GM23338 (cell line): ENCODE measurements around the gene ENOX1. TPM values are rescaled to one million over a fixed set of nuclear protein-coding genes. Genes with fewer than 3 reads are reported as not detected.

Experiments used
- ATAC-seq: fragments of 200-7000 bp; cut with Tn5 transposase; 3 replicates; pipeline ENCODE4 v1.9.1; 2020
- DNase-seq: peaks from one replicate; pipeline ENCODE4 v3.0.0-alpha.2; 2015; ENCODE audit warnings: low spot score
- H2AFZ ChIP-seq: fragments of 200-600 bp; sonication (generic); 2 replicates; pipeline ENCODE4 v1.8.0; 2016; ENCODE audit warnings: antibody characterized with exemption, mild to moderate bottlenecking, moderate library complexity
- H3F3A ChIP-seq: fragments of 200-600 bp; sonication (generic); replicated peaks from 2 replicates; pipeline ENCODE4 v1.8.0; 2017; ENCODE audit warnings: antibody characterized with exemption, mixed run types, low read depth
- H3K27ac ChIP-seq: fragments of 200-600 bp; sonication (generic); 2 replicates; pipeline ENCODE4 v1.6.1; 2016; ENCODE audit warnings: low read depth
- H3K27me3 ChIP-seq: fragments of 200-600 bp; sonication (generic); 2 replicates; pipeline ENCODE4 v1.8.0; 2016; ENCODE audit warnings: mild to moderate bottlenecking, mixed run types, moderate library complexity; ENCODE audit not compliant: insufficient read depth
- H3K36me3 ChIP-seq: fragments of 200-600 bp; sonication (generic); 2 replicates; pipeline ENCODE4 v1.8.0; 2016; ENCODE audit warnings: mild to moderate bottlenecking; ENCODE audit not compliant: insufficient read depth
- H3K4me1 ChIP-seq: fragments of 200-600 bp; sonication (generic); 2 replicates; pipeline ENCODE4 v1.8.0; 2016; ENCODE audit warnings: mild to moderate bottlenecking, moderate library complexity; ENCODE audit not compliant: insufficient read depth
- H3K4me2 ChIP-seq: fragments of 200-600 bp; sonication (generic); 2 replicates; pipeline ENCODE4 v1.7.1; 2017; ENCODE audit warnings: mixed run types
- H3K4me3 ChIP-seq: fragments of 200-600 bp; sonication (generic); 2 replicates; pipeline ENCODE4 v1.6.1; 2016; ENCODE audit warnings: mixed run types
- H3K79me2 ChIP-seq: fragments of 200-600 bp; sonication (generic); replicated peaks from 2 replicates; pipeline ENCODE4 v1.8.0; 2017; ENCODE audit warnings: mild to moderate bottlenecking; ENCODE audit not compliant: insufficient read depth
- H3K9me2 ChIP-seq: fragments of 200-600 bp; sonication (generic); 2 replicates; pipeline ENCODE4 v1.8.0; 2017; ENCODE audit not compliant: insufficient read depth
- H4K20me1 ChIP-seq: fragments of 200-600 bp; sonication (generic); replicated peaks from 2 replicates; pipeline ENCODE4 v1.8.0; 2017; ENCODE audit warnings: mild to moderate bottlenecking; ENCODE audit not compliant: insufficient read depth
- H3K27ac Mint-ChIP-seq: 2 replicates; pipeline ENCODE4 v1.8.0; 2020; ENCODE audit warnings: inconsistent platforms, mild to moderate bottlenecking, moderate library complexity, mixed read lengths
- H3K27me3 Mint-ChIP-seq: 3 replicates; pipeline ENCODE4 v1.8.0; 2022; ENCODE audit warnings: low read depth, mild to moderate bottlenecking, moderate library complexity, mixed read lengths, inconsistent platforms; ENCODE audit not compliant: insufficient read depth, poor library complexity
- H3K36me3 Mint-ChIP-seq: 3 replicates; pipeline ENCODE4 v1.8.0; 2021; ENCODE audit warnings: low read depth, mild to moderate bottlenecking, inconsistent platforms, moderate library complexity, mixed read lengths
- H3K4me1 Mint-ChIP-seq: 3 replicates; pipeline ENCODE4 v1.8.0; 2020; ENCODE audit warnings: mild to moderate bottlenecking, inconsistent platforms, mixed read lengths
- H3K4me3 Mint-ChIP-seq: 3 replicates; pipeline ENCODE4 v1.8.0; 2021; ENCODE audit warnings: moderate library complexity, mild to moderate bottlenecking, inconsistent platforms, mixed read lengths
- H3K9me3 Mint-ChIP-seq: 3 replicates; pipeline ENCODE4 v1.8.0; 2020; ENCODE audit warnings: moderate library complexity, mild to moderate bottlenecking, inconsistent platforms, mixed read lengths
- CREB1 ChIP-seq: fragments of 250-450 bp; sonication (Bioruptor Pico); IDR thresholded peaks from 2 replicates; pipeline ENCODE4 v1.5.0; 2020; ENCODE audit warnings: low read depth, mild to moderate bottlenecking, moderate library complexity
- CTCF ChIP-seq, 2 experiments: fragments of 200-600 bp in 1 of 2; sonication (generic) in 1 of 2; conservative IDR thresholded peaks; 2 replicates each; pipeline versions ENCODE4 v1.5.1 to v1.6.1; 2016 to 2017; ENCODE audit warnings: antibody characterized with exemption in 2 of 2, low read depth in 2 of 2, mild to moderate bottlenecking in 2 of 2, moderate library complexity in 1 of 2
- EZH2 ChIP-seq: fragments of 200-600 bp; sonication (generic); IDR thresholded peaks from one replicate; pipeline ENCODE4 v1.8.0; 2017; ENCODE audit warnings: antibody characterized with exemption, mild to moderate bottlenecking, low read depth; ENCODE audit not compliant: unreplicated experiment
- EZH2phosphoT487 ChIP-seq: fragments of 200-600 bp; sonication (generic); IDR thresholded peaks from one replicate; pipeline ENCODE4 v1.8.1; 2018; ENCODE audit warnings: antibody characterized with exemption; ENCODE audit not compliant: unreplicated experiment
- JUNB ChIP-seq: IDR thresholded peaks from one replicate; pipeline ENCODE4 v1.6.1; 2016; ENCODE audit warnings: antibody characterized with exemption; ENCODE audit not compliant: unreplicated experiment
- NANOG ChIP-seq: IDR thresholded peaks from 2 replicates; pipeline ENCODE4 v1.6.1; 2016; ENCODE audit warnings: antibody characterized with exemption, borderline replicate concordance
- ZNF114 ChIP-seq: fragments of 250-450 bp; sonication (Bioruptor Pico); IDR thresholded peaks from 2 replicates; pipeline ENCODE4 v1.5.0; 2020; ENCODE audit warnings: mild to moderate bottlenecking, moderate library complexity
- polyA plus RNA-seq: library from polyadenylated mRNA; unstranded; fragments of >200 nt; fragmentation: Nextera tagmentation; extraction: Ambion mirVana; gene quantifications from 2 replicates; pipeline ENCODE4 v1.2.1, GENCODE V29; 2016
- total RNA-seq: library from RNA; depleted of rRNA; stranded (reverse); fragments of >200 nt; shearing (Covaris generic); gene quantifications from 2 replicates; pipeline ENCODE4 v1.2.3, GENCODE V29; 2014
- TF ChIP-seq, protein P1 (sequence below): IDR thresholded peaks from 2 replicates; pipeline ENCODE4 v1.6.1; 2016; ENCODE audit warnings: antibody characterized with exemption

ENOX1 gene
- total and polyA plus RNA-seq, 2 experiments from 2014 or later = 0.66 to 0.81 TPM

GRCh38 chr13:43682701-43683100 is 104.1 kb downstream of the ENOX1 start:
- H2AFZ ChIP-seq = no peak overlapping the region
- H3K36me3 ChIP-seq = no peaks in the 10 kb centered on the region
- H3K27me3 Mint-ChIP-seq = peaks cover under 1% of the 10 kb centered on the region
- ATAC-seq = no peak
- H3K79me2 ChIP-seq = no peaks in the 10 kb centered on the region
- no peaks in the 10 kb centered on the region for H3K27me3 ChIP-seq
- peaks cover 3% of the 10 kb centered on the region for H3K9me2 ChIP-seq
- H3K4me1 Mint-ChIP-seq = peaks cover 7% of the 10 kb centered on the region
- H3K4me2 ChIP-seq = no peak overlapping the region
- no peaks in the 10 kb centered on the region for H3F3A ChIP-seq
- no peak overlapping the region for H3K27ac ChIP-seq
- H4K20me1 ChIP-seq = no peaks in the 10 kb centered on the region
- no peaks in the 10 kb centered on the region for H3K9me3 Mint-ChIP-seq
- H3K36me3 Mint-ChIP-seq = no peaks in the 10 kb centered on the region
- no peak overlapping the region for H3K27ac Mint-ChIP-seq
- 0 out of 2 replicates have a peak, but pooled peaks cover 10% of the 10 kb centered on the region for H3K4me1 ChIP-seq
- no peak overlapping the region for H3K4me3 ChIP-seq
- no peak overlapping the region for H3K4me3 Mint-ChIP-seq
- no peak for TF ChIP-seq EZH2
- no peak for DNase-seq

DNA sequence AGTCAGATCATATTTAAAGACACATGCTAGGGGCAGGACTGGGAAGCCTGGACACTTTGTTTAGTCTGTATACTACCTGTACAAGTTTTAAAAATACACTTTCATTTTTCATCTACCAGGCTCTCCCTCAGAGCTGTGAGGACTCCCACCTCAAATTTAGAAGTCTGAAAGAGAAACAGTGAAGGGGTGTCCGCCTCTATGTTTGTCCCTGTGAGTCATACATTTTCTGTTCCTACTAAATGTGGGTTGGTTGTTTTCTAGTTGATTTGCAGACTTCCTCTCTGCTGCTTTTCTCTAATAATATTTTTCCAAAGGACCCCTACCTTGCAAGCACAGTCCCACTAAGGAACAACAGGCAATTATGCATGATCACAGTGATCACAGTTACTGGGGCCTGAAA is 110.5 kb downstream of the ENOX1 start:
- Histone ChIP-seq H3K36me3 (no peaks in the 10 kb centered on the region), H3K4me1 (peaks cover 17% of the 10 kb centered on the region; the same call in 1 of the 2 replicates), H3K27ac (no peak overlapping the region), H3K4me3 (no peak overlapping the region), H4K20me1 (no peaks in the 10 kb centered on the region), H3F3A (no peaks in the 10 kb centered on the region), H3K9me2 (peaks cover 6% of the 10 kb centered on the region; the same call in 1 of the 2 replicates), H2AFZ (no peak overlapping the region), H3K4me2 (no peak overlapping the region), H3K27me3 (no peaks in the 10 kb centered on the region), H3K79me2 (no peaks in the 10 kb centered on the region)
- H3K27ac Mint-ChIP-seq = no peak overlapping the region
- no peak for TF ChIP-seq NANOG
- H3K9me3 Mint-ChIP-seq = no peaks in the 10 kb centered on the region
- DNase-seq = no peak
- peaks cover 17% of the 10 kb centered on the region for H3K4me1 Mint-ChIP-seq
- H3K4me3 Mint-ChIP-seq = no peak overlapping the region
- H3K27me3 Mint-ChIP-seq = peaks cover 2% of the 10 kb centered on the region
- ATAC-seq = no peak
- no peaks in the 10 kb centered on the region for H3K36me3 Mint-ChIP-seq

DNA sequence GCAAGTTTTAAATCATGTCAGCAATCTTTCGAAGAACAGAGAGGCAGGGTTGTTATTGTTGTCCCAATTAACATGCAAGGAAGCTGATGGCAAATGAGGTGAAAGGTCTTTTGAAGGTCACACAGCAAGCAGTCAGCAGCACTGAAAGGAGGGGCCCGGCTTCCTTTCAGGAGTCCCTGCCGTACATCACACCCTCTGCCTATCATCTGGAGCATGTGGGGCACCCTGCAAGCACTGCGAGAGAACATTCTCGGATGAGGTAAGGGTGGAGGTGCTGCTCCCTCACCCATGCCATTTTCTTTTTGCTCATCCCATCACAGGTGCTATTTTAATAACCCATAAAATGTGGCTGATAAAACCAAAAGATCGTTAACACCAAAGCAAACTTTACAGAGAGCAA is 111.2 kb downstream of the ENOX1 start:
- Mint-ChIP-seq H3K4me1 (peaks cover 17% of the 10 kb centered on the region), H3K36me3 (no peaks in the 10 kb centered on the region), H3K27ac (no peak overlapping the region), H3K4me3 (no peak overlapping the region), H3K9me3 (no peaks in the 10 kb centered on the region), H3K27me3 (peaks cover 2% of the 10 kb centered on the region)
- no peaks in the 10 kb centered on the region for H3K79me2 ChIP-seq
- H4K20me1 ChIP-seq = no peaks in the 10 kb centered on the region
- H2AFZ ChIP-seq = no peak overlapping the region
- no peak overlapping the region for H3K4me2 ChIP-seq
- no peak overlapping the region for H3K4me3 ChIP-seq
- no peak overlapping the region for H3K27ac ChIP-seq
- H3F3A ChIP-seq = no peaks in the 10 kb centered on the region
- H3K4me1 ChIP-seq = peaks cover 17% of the 10 kb centered on the region; the same call in 1 of the 2 replicates
- H3K9me2 ChIP-seq = peaks cover 9% of the 10 kb centered on the region
- H3K27me3 ChIP-seq = no peaks in the 10 kb centered on the region
- no peaks in the 10 kb centered on the region for H3K36me3 ChIP-seq
- ATAC-seq = peak; percentile 59
- no peak for DNase-seq
- TF ChIP-seq CTCF (conservative IDR thresholded peaks at IDR 0.05; ENCODE audit: low read depth in 2 of 2) = no peak
- TF ChIP-seq JUNB = no peak
- TF ChIP-seq, protein P1, sequence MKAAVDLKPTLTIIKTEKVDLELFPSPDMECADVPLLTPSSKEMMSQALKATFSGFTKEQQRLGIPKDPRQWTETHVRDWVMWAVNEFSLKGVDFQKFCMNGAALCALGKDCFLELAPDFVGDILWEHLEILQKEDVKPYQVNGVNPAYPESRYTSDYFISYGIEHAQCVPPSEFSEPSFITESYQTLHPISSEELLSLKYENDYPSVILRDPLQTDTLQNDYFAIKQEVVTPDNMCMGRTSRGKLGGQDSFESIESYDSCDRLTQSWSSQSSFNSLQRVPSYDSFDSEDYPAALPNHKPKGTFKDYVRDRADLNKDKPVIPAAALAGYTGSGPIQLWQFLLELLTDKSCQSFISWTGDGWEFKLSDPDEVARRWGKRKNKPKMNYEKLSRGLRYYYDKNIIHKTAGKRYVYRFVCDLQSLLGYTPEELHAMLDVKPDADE = no peak
- TF ChIP-seq ZNF114 (CRISPR knock-in tag) = no peak
- TF ChIP-seq EZH2phosphoT487 = no peak
- no peak for TF ChIP-seq CREB1
- TF ChIP-seq EZH2 = no peak
